T-helper 2 cell treated with Interferon-gamma antibody and Interleukin-4, amounts not matched to agents 5 μg/mL and 100 μg/mL, for 36 hours (primary cell): ENCODE measurements around the gene MAD1L1.

Source experiments
- DNase-seq: peaks from one replicate; pipeline ENCODE4 v3.0.0; 2021; ENCODE audit warnings: low spot score
- H3K27ac Mint-ChIP-seq: one replicate; pipeline ENCODE4 v1.8.0; 2021; ENCODE audit warnings: mild to moderate bottlenecking, mixed read lengths
- H3K27me3 Mint-ChIP-seq: one replicate; pipeline ENCODE4 v1.8.0; 2021; ENCODE audit warnings: low read depth, mixed read lengths
- H3K36me3 Mint-ChIP-seq: one replicate; pipeline ENCODE4 v1.8.0; 2021; ENCODE audit warnings: low read depth, mixed read lengths
- H3K4me1 Mint-ChIP-seq: one replicate; pipeline ENCODE4 v1.8.0; 2021; ENCODE audit warnings: low read depth, mixed read lengths
- H3K4me3 Mint-ChIP-seq: one replicate; pipeline ENCODE4 v1.8.0; 2022; ENCODE audit warnings: mild to moderate bottlenecking, moderate library complexity, mixed read lengths
- H3K9me3 Mint-ChIP-seq: one replicate; pipeline ENCODE4 v1.8.0; 2021; ENCODE audit warnings: mixed read lengths

Gene MAD1L1

DNA sequence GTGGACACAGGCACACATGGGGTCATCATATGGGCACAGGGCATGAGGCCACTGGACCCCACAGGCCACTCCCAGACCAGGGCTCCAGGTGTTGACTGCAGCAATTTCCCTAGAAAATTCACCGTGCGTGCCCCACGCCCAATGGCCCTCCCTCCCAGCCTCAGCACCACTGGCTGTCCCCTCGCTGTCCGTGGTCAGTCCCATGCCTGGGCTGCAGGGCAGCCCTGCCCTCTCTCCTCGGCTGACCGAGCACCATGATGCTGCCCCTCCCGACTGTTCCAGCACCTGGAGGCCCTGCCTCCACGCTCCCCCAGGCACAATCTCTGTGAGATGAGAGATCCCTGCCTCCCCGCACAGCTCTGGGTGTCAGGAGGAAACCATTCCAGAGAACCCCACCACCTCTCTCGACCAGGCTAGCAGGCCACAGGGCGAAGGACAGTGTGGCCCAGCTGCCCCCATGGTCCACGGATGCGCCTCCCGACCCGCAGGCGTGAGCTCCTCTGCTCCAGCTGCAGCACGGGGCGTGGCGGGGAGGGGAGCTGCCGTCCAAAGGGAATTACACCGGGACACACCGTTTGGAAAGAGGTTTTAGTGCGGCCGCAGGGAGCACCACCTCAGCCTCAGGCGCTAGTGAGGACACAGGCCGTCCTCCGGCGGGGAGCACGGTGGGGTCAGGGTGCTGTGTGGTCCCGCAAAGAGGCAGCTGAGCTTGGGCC, 21.8 kb upstream of the MAD1L1 start:
- Mint-ChIP-seq H3K36me3 (peaks cover 4% of the 10 kb centered on the region), H3K27ac (no peak overlapping the region), H3K27me3 (no peaks in the 10 kb centered on the region), H3K4me3 (no peak overlapping the region), H3K4me1 (peaks cover 1% of the 10 kb centered on the region), H3K9me3 (no peaks in the 10 kb centered on the region)
- no peak for DNase-seq

DNA sequence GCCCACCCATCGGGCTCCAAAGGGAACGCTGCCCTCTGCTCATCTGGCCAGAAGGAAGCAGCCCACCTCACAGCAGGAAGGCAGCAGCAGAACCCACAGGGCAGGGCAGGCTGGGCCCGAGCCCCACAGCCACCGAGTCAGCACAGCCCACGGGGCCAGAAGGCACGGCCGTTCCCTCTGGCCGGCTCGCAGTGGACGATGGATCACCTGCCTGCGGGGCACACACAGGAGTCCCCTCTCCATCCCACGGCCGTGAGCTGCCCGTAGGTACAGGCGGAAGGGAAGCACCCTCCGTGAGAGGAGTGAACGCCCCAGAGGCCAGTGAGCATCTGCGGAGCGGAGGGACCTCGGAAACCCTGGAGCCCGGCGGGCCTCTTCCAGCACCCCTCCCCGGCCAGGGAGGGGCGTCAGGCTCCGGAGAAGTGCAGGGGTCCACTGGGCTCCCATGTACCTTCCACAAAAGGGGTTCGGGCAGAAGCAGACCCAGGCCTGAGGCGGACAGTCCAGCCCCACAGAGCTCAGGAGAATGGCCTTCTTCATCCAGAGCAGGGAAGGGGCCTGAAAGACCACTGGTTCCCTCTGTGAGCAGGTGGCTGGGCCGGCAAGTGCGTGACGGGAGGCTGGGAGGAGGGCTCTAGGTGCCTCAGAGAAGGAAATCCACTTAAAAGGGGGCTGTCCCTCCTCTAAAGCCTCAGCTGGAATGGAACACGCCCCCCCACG, 20.9 kb upstream of the MAD1L1 start:
- Mint-ChIP-seq H3K36me3 (peaks cover 6% of the 10 kb centered on the region), H3K27ac (no peak overlapping the region), H3K9me3 (no peaks in the 10 kb centered on the region), H3K27me3 (no peaks in the 10 kb centered on the region), H3K4me1 (peaks cover 10% of the 10 kb centered on the region), H3K4me3 (no peak overlapping the region)
- DNase-seq = no peak

DNA sequence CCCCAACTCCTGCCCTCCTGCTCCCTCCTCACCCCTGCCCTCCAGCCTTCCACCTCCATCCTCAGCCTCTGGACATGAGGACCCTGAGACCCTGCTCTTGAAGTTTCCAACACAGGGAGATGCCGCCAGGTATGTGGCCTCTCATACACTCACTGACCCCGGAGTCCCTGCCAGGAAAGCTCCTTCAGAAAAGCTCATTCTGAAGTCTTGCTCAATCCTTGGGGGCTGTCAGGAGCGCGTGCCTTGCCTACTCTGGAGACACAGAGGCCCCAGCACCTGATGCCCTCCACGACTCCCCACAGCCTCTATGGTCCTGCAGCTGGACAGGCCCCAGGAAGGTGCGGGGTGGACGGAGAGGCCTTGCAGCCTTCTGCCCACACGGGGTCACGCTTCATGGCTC, 20.3 kb upstream of the MAD1L1 start:
- no peak for DNase-seq
- peaks cover 9% of the 10 kb centered on the region for H3K36me3 Mint-ChIP-seq
- no peaks in the 10 kb centered on the region for H3K27me3 Mint-ChIP-seq
- no peak overlapping the region for H3K4me3 Mint-ChIP-seq
- peaks cover 15% of the 10 kb centered on the region for H3K4me1 Mint-ChIP-seq
- peak overlapping the region; percentile 68 for H3K27ac Mint-ChIP-seq
- no peaks in the 10 kb centered on the region for H3K9me3 Mint-ChIP-seq

DNA sequence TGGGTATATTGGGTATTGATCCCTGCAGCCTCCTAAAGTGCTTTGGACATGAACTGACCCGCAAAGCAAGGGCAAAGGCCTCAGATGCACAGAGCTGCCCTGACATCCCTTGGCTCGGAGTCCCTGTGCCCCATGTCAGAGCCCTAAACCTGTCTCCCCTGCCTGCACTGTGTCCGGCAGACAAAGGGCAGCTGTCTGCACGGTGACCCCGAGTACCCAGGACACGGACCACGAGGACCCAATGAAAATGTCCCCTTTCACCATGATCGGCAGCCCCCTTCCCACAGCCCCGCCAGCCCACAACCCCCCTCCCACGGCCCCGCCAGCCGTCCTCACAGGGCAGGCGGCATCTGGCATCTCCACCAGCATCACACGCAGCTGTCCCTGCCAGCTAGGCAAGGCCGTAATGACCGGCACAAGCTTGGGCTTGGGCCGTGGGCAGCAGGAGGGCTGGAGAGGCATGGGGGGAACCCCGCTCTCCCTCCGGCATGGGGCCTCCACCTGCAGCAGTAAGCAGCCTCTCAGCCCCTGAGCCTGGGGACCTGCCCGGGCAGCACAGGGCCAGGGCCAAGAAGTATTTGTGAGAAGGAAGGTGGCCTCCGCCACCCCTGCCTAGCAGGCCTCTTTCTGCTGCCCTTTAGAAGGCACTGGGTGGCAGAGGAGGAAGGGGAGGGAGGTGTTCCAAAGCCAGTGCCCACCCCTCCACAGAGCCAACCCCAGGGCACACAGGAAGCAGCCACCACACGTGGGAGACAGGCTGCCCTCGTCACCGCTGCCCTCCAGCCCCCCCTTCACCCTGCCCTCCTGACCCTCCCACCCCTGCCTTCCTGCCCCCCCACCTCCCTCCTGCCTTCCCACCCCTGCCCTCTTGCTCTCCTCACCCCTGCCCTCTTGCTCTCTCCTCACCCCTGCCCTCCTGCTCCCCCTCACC, 19.4 kb upstream of the MAD1L1 start:
- Mint-ChIP-seq H3K4me3 (no peak overlapping the region), H3K4me1 (peaks cover 16% of the 10 kb centered on the region), H3K27ac (no peak overlapping the region), H3K27me3 (no peaks in the 10 kb centered on the region), H3K36me3 (peaks cover 10% of the 10 kb centered on the region), H3K9me3 (no peaks in the 10 kb centered on the region)
- no peak for DNase-seq

DNA sequence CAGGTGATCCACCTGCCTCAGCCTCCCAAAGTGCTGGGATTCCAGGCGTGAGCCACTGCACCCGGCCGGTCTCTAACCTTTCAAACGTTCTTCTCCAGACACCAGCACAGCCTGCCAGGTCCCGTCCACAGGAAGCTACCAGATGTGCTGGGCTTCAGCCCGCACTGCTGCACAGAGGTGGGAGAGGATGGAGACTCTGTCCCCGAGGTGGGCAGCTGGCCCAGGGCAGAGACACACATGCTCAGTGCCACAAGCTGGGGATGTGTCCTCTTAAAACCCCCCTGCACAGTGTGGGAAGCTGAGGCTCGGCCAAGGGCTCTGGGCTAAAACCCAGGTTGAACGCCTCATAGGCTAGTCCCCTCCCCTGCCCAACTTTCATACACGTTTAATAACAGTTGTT, 18.6 kb upstream of the MAD1L1 start:
- Mint-ChIP-seq H3K4me3 (no peak overlapping the region), H3K9me3 (no peaks in the 10 kb centered on the region), H3K27me3 (no peaks in the 10 kb centered on the region), H3K4me1 (peaks cover 16% of the 10 kb centered on the region), H3K36me3 (peaks cover 10% of the 10 kb centered on the region), H3K27ac (no peak overlapping the region)
- DNase-seq = no peak

DNA sequence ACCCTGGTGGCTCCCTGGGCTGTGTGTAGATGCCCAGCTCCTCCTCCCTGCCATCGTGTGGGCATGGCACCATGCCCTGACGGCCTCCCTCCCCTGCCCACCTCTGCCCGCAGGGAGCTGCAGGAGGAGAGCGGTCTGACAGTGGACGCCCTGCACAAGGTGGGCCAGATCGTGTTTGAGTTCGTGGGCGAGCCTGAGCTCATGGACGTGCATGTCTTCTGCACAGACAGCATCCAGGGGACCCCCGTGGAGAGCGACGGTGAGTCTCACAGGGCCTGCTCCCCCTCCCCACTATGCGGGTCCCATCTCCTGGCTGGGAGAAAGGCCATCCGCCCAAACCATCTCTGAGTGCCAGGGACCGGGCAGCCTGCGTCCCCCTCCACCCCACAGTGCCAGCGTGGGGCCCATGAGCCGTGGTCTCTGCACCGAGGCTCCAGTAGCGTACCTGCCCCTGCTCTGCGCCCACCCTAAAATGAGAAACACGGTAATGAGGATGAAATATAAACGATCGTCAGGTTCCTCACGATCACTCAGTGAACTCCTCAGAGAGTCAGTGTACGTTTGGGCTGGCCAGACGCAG, 17.1 kb upstream of the MAD1L1 start:
- no peak overlapping the region for H3K4me3 Mint-ChIP-seq
- no peak for DNase-seq
- H3K9me3 Mint-ChIP-seq = no peaks in the 10 kb centered on the region
- no peak overlapping the region for H3K27ac Mint-ChIP-seq
- H3K36me3 Mint-ChIP-seq = peaks cover 15% of the 10 kb centered on the region
- H3K4me1 Mint-ChIP-seq = peaks cover 22% of the 10 kb centered on the region
- no peaks in the 10 kb centered on the region for H3K27me3 Mint-ChIP-seq

DNA sequence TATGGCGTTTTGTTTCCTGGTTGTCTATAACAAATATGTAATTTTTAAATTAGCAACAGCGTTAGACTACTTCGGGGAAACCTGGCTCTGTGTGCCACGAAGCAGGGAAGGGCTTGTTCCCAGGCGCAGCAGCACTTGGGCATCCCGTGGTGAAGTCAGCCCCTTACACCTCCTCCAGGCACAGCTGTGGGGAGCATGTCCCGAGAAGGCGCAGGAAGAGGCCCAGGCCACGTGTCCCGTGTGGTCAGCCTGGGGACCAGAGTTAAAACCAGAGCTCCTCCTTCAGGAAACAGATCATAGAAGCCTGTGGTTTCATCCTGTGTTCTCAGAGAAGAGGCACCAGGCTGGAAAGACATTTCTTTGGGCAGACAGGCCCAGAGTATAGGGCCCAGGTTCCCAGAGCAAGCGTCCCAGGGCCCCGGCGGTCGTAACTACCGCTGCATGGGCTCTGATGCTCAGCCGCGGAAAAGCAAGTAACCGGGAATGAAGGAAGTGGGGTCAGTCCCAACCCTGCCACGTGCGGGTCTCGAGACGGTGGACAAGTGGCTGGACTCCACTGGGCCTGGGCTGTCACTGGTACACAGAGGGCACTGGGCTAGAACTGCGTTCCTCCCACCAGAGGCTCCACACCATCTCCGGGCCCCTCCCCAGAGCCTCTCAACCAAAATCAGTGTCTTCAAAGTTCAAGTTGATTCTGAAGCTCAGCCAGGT, 16.4 kb upstream of the MAD1L1 start:
- peak overlapping the region; percentile 53 for H3K27ac Mint-ChIP-seq

GRCh38 chr7:2247141-2247995, 14.6 kb upstream of the MAD1L1 start:
- Mint-ChIP-seq H3K27ac (no peak overlapping the region), H3K9me3 (no peaks in the 10 kb centered on the region), H3K4me1 (peaks cover 25% of the 10 kb centered on the region), H3K4me3 (no peak overlapping the region), H3K36me3 (peaks cover 13% of the 10 kb centered on the region), H3K27me3 (no peaks in the 10 kb centered on the region)
- no peak for DNase-seq

More for the DNA sequence above, 16.4 kb upstream of the MAD1L1 start:
- Mint-ChIP-seq H3K4me3 (peak overlapping the region; percentile 80), H3K27me3 (no peaks in the 10 kb centered on the region), H3K4me1 (peaks cover 22% of the 10 kb centered on the region), H3K36me3 (peaks cover 13% of the 10 kb centered on the region), H3K9me3 (no peaks in the 10 kb centered on the region)
- peak; percentile 47 for DNase-seq

- peak overlapping the region; percentile 15 for H3K27ac Mint-ChIP-seq
- no peaks in the 10 kb centered on the region for H3K9me3 Mint-ChIP-seq
- no peak for DNase-seq
- H3K4me3 Mint-ChIP-seq = no peak overlapping the region
- peaks cover 13% of the 10 kb centered on the region for H3K36me3 Mint-ChIP-seq
- H3K27me3 Mint-ChIP-seq = no peaks in the 10 kb centered on the region
- H3K4me1 Mint-ChIP-seq = peaks cover 25% of the 10 kb centered on the region
Measured at GRCh38 chr7:2245883-2246675, 13.3 kb upstream of the MAD1L1 start.

DNA sequence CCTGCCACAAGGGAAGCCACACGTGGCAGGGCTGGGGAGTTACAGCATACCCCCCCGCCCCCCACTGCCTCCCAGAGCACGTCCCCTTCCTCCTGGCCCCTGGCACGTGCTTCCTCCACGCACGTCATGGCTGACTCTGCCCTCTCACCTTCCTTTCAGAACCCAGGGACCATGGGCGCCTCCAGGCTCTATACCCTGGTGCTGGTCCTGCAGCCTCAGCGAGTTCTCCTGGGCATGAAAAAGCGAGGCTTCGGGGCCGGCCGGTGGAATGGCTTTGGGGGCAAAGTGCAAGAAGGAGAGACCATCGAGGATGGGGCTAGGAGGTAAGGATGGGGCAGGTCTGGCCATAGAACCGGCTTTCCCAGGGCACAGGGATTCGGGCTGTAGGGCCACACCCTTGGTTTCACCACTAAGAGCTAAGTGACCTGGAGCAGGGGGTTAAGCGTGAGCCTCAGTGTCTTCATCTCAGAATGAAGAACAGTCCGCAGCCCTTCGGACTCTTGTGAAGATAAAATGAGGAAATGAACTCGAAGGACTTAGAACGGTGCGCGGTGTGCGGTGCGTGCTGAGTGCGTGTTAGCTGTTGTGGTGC, 11.8 kb upstream of the MAD1L1 start:
- Mint-ChIP-seq H3K27me3 (no peaks in the 10 kb centered on the region), H3K4me3 (no peak overlapping the region), H3K27ac (no peak overlapping the region), H3K4me1 (peaks cover 24% of the 10 kb centered on the region), H3K36me3 (peaks cover 15% of the 10 kb centered on the region), H3K9me3 (no peaks in the 10 kb centered on the region)
- no peak for DNase-seq

GRCh38 chr7:2243458-2243857, 10.7 kb upstream of the MAD1L1 start:
- no peaks in the 10 kb centered on the region for H3K9me3 Mint-ChIP-seq
- H3K36me3 Mint-ChIP-seq = peaks cover 15% of the 10 kb centered on the region
- H3K27ac Mint-ChIP-seq = no peak overlapping the region
- H3K4me3 Mint-ChIP-seq = peak overlapping the region; percentile 93
- H3K4me1 Mint-ChIP-seq = peaks cover 14% of the 10 kb centered on the region
- no peak for DNase-seq
- H3K27me3 Mint-ChIP-seq = no peaks in the 10 kb centered on the region
